WERI-Rb-1 (cell line): Measurements from ENCODE around the gene LRRC3C.

Experiments used
- DNase-seq: peaks from one replicate; pipeline ENCODE4 v3.0.0-alpha.2; 2020
- H3K27ac ChIP-seq: fragments of 250-450 bp; sonication (Bioruptor Pico); 2 replicates; pipeline ENCODE4 v1.5.1; 2020; ENCODE audit warnings: mild to moderate bottlenecking, moderate library complexity
- H3K27me3 ChIP-seq: fragments of 250-450 bp; sonication (Bioruptor Pico); 2 replicates; pipeline ENCODE4 v1.5.1; 2021; ENCODE audit warnings: mild to moderate bottlenecking, low read depth, moderate library complexity; ENCODE audit not compliant: insufficient read depth, severe bottlenecking
- H3K36me3 ChIP-seq: fragments of 250-450 bp; sonication (Bioruptor Pico); 2 replicates; pipeline ENCODE4 v1.5.1; 2020; ENCODE audit warnings: mild to moderate bottlenecking, moderate library complexity
- H3K4me3 ChIP-seq: 2 replicates; pipeline ENCODE4 v1.5.1; 2011; ENCODE audit warnings: low read depth, mild to moderate bottlenecking, control low read depth, low read length
- H3K9me3 ChIP-seq: fragments of 250-450 bp; sonication (Bioruptor Pico); 2 replicates; pipeline ENCODE4 v1.5.1; 2021; ENCODE audit warnings: mild to moderate bottlenecking, moderate library complexity; ENCODE audit not compliant: severe bottlenecking
- TF ChIP-seq, protein P1 (sequence below): IDR thresholded peaks from 2 replicates; pipeline ENCODE4 v1.5.1; 2011; ENCODE audit warnings: low read depth, mild to moderate bottlenecking, control low read depth, inconsistent platforms, low read length

The LRRC3C gene

DNA sequence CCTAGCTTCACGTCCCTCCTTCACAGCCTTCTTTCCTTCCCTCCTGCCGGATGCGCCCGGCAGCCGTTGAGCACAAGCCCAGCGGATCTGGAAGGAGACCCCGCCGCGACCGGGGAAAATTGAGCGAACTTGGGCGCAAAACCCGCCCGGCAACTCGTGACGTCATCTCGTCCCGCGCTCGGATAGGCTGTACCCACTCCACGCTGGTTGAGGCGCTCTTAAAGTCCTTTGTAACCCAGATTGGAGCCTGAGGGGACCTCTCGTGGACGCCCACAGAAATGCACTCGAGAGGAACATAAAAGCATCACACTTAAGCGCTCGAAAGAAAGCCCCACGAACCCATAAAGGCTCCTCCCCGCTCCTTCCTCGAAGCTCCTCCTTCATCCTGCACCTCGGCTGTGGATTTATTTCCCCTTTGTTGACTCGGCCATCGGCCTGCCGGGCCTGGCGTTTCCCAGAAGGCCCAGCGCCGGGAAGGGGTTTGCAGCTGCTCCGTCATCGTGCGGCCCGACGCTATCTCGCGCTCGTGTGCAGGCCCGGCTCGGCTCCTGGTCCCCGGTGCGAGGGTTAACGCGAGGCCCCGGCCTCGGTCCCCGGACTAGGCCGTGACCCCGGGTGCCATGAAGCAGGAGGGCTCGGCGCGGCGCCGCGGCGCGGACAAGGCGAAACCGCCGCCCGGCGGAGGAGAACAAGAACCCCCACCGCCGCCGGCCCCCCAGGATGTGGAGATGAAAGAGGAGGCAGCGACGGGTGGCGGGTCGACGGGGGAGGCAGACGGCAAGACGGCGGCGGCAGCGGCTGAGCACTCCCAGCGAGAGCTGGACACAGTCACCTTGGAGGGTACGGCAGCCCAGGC is 53.0 kb downstream of the LRRC3C start, which contains the start of gene PSMD3:
Gene PSMD3 (plus strand): TSS at position 457 of the 856 bp plus-strand sequence. CDS start 164 bp downstream, at position 621.
- H3K36me3 ChIP-seq: peaks cover 31% of the 10 kb centered on the region
- peak; percentile 100 for DNase-seq
- H3K27me3 ChIP-seq: no peaks in the 10 kb centered on the region
- TF ChIP-seq, protein P1, sequence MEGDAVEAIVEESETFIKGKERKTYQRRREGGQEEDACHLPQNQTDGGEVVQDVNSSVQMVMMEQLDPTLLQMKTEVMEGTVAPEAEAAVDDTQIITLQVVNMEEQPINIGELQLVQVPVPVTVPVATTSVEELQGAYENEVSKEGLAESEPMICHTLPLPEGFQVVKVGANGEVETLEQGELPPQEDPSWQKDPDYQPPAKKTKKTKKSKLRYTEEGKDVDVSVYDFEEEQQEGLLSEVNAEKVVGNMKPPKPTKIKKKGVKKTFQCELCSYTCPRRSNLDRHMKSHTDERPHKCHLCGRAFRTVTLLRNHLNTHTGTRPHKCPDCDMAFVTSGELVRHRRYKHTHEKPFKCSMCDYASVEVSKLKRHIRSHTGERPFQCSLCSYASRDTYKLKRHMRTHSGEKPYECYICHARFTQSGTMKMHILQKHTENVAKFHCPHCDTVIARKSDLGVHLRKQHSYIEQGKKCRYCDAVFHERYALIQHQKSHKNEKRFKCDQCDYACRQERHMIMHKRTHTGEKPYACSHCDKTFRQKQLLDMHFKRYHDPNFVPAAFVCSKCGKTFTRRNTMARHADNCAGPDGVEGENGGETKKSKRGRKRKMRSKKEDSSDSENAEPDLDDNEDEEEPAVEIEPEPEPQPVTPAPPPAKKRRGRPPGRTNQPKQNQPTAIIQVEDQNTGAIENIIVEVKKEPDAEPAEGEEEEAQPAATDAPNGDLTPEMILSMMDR: peak; percentile 85
- H3K4me3 ChIP-seq: peak within 1 kb of the TSS; percentile 98
- peak within 1 kb of the TSS; percentile 94 for H3K27ac ChIP-seq
- no peaks in the 10 kb centered on the region for H3K9me3 ChIP-seq

DNA sequence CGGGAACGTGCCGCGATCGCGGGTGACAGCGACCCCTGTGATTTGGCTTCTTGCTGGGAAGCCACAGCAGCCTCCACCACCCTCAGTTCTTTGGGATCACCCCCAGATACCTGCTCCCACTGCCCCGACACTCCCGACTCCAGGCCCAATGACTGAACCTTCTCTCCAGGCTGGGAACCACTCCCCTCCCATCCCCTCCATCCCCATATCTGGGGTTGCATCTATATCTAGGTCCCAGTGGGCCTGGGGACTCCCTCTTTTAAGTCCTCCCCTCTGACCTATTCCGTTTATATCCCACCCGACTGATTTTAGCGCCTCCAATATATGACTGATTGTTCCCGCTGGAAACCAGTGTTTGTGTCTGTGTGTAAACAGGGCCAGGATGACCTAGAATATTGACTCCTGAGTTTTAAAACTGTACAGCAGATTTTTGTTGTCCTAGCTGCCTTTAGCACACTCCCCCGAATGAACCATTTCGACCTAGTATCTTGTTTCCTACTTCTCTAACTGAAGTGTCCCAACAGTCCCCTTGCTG is 53.7 kb downstream of the LRRC3C start:
- H3K4me3 ChIP-seq: peak overlapping the region; percentile 98
- H3K27ac ChIP-seq: peak overlapping the region; percentile 94
- H3K27me3 ChIP-seq: no peaks in the 10 kb centered on the region
- peaks cover 38% of the 10 kb centered on the region for H3K36me3 ChIP-seq
- no peak for DNase-seq
- no peaks in the 10 kb centered on the region for H3K9me3 ChIP-seq
- TF ChIP-seq, protein P1: peak; percentile 27; the same call in 1 of the 2 replicates

DNA sequence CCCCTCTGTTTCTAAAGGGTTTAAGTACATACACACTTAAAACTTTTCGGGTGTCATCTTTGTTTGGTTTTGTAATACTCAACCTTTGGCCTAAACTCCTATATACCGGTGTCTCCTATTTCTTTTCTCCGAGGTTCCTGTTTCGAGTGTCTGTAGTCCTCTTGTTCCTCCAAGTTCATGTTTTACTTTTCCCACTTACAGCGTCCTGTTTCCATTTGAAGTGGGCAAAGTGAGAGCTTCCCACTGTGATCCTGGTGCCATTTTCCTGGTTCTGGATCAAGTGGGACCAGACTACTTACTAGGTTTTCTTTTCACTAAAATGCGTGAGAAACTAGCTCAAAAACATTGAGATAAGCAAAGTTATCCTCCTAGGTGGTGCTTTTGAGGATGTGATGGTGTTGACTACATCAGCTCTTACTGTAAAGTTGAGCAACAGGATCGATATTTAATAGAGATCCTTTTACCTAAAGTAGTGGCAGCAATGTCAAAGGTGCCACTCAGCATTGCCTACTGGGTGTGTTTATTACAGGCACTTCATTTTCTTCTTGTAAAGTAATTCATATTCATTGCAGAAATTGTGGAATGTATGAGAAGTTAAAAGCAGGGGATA is 54.3 kb downstream of the LRRC3C start:
- Histone ChIP-seq H3K27ac (peak overlapping the region; percentile 94), H3K4me3 (peak overlapping the region; percentile 98), H3K36me3 (peaks cover 44% of the 10 kb centered on the region), H3K27me3 (no peaks in the 10 kb centered on the region), H3K9me3 (no peaks in the 10 kb centered on the region)
- TF ChIP-seq, protein P1: no peak
- no peak for DNase-seq

DNA sequence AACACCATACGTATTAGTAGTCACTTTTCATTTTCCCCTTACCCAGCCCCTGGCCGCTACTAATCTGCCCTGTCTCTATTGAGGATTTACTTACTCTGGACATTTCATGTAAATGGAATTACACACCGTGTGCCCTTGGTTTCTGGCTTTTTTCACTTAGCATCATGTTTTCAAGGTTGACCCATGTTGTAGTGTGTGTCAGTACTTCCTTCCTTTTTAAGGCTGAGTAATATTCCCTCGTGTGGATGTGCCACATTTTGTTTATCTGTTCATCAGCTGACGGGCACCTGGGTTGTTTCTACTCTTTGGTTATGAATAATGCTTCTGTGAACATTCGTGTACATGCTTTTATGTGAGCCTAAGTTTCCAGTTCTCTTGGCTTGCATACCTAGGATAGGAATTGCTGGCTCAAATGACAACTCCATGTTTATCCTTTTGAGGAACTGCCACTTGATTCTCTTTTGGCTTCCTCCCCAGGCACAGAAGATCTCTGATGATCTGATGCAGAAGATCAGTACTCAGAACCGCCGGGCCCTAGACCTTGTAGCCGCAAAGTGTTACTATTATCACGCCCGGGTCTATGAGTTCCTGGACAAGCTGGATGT is 60.8 kb downstream of the LRRC3C start:
- H3K27me3 ChIP-seq: no peaks in the 10 kb centered on the region
- peaks cover 96% of the 10 kb centered on the region for H3K36me3 ChIP-seq
- no peak for DNase-seq
- H3K9me3 ChIP-seq: no peaks in the 10 kb centered on the region
- H3K4me3 ChIP-seq: no peak overlapping the region
- TF ChIP-seq, protein P1: no peak
- H3K27ac ChIP-seq: no peak overlapping the region

DNA sequence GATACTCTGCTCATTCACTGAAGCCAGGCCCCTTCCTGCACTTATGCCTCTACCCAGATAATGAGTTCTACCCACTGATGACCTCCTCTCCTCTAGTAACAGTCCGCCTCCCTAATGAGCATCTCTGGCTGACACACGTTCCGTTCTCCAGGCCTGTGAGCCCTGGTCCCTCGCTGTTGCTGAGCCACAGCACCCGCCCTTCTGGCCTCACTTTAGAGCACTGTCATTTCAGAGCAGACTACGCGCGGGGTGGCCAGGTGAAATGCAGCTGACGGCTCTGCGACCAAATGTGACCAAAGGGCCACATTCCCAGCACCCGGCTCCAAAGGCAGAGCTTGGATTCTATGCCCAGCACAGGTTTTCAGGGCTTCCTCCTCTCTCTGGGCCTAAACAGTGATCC is 66.9 kb downstream of the LRRC3C start:
- Histone ChIP-seq H3K4me3 (no peak overlapping the region), H3K9me3 (no peaks in the 10 kb centered on the region), H3K27ac (no peak overlapping the region), H3K36me3 (peaks cover 92% of the 10 kb centered on the region), H3K27me3 (no peaks in the 10 kb centered on the region)
- DNase-seq: no peak
- TF ChIP-seq, protein P1: no peak
